ENCODE results near the gene AP2S1. TPM values are rescaled to one million over a fixed set of nuclear protein-coding genes. Genes with fewer than 3 reads are reported as not detected.
A peak's percentile ranks its signal among the peaks of the same experiment; 100 is the strongest.
"Not testable (repeated sequence)": the region's sequence is repeated elsewhere in the genome, so short reads cannot be mapped to it uniquely, and the experiment has no call there.

Gene AP2S1
- total RNA-seq: 100 and 112 TPM in 2 replicates

DNA sequence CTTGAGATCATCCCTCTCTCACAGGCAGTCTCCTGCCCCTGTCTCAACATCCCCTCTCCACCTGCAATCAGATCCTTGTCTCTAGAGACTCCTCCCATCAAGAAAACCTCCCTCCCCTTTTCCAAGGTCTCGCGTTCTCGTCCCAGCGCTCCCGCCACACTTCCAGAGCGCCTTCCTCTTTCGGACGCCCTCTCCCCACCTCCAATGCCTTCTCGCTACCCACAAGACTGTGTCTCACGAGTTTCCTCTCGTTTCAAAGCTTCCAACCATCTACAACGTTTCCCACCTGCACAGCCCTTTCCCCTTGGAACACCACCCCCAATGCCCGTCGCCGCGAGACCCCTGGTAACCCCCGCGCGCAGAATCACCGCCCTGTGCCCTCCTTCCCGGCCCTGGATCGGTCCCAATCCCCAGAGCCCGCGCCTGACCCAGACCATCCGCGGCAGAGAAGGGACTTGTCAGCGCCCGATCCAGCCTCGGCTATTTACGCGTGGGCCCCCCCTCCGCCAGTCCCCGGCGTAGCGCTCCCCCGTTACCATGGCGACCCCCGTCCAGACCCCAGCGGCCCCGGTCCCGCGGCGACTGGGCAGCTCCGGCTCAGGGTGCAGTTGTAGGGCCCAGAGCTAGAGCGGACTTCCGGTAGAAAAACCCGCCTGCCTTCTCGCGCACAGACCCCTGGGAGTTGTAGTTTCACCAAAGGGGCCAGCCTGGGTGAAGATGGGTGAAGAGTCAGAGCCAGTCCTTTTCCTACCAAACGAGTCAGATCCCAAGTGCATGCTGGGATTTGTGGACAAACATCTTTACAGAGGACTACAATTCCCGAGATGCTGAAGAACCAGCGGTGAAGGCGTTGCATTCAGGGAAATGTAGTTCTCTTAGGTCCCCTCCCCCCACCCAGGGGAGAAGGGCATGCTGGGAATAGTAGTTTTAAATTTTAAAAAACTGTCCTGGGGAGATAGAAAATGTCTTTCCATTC is at the start of gene AP2S1:
TSS of gene AP2S1 (minus strand) at position 619 of the 976 bp plus-strand sequence. CDS start at position 539, 80 bp downstream.
- intact Hi-C loops (cut with micrococcal nuclease): loop anchor here (1.0 kb wide), 1 partner anchor 10 kb away; the partner anchor contains the start of gene ARHGAP35
- Mint-ChIP-seq H3K4me1 (peaks cover 18% of the 10 kb centered on the region), H3K27ac (peak within 1 kb of the TSS; percentile 74)

DNA sequence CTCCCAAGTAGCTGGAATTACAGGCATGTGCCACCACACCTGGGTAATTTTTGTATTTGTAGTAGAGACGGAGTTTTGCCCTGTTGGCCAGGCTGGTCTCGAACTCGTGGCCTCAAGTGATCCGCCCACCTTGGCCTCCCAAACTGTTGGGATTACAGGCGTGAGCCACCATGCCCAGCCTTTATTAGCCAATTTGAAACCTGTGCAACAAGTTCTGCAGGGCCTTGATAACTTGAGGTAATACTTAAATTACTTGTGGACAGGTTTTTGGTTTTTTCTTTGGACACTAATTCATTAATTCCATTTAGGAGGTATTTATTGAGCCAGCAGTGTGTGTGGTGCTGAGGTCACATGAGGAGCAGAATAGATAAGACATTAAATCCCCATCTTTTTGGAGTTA is 49.7 kb upstream of the AP2S1 start:
- no peak overlapping the region for H3K27ac Mint-ChIP-seq
- H3K27me3 Mint-ChIP-seq: no peaks in the 10 kb centered on the region
- H3K4me3 Mint-ChIP-seq: no peak overlapping the region
- peaks cover 13% of the 10 kb centered on the region for H3K4me1 Mint-ChIP-seq
- no peak for DNase-seq
- H3K9me3 Mint-ChIP-seq: no peaks in the 10 kb centered on the region
- H3K36me3 Mint-ChIP-seq (ENCODE audit: low read depth): peaks cover 3% of the 10 kb centered on the region
- intact Hi-C loops (cut with micrococcal nuclease): no loop called here

More for the DNA sequence above, at the start of gene AP2S1:
- Mint-ChIP-seq H3K4me3 (peak within 1 kb of the TSS; percentile 90), H3K36me3 (ENCODE audit: low read depth) (peaks cover 9% of the 10 kb centered on the region), H3K27me3 (no peaks in the 10 kb centered on the region), H3K9me3 (no peaks in the 10 kb centered on the region)
- DNase-seq: peak; percentile 98

DNA sequence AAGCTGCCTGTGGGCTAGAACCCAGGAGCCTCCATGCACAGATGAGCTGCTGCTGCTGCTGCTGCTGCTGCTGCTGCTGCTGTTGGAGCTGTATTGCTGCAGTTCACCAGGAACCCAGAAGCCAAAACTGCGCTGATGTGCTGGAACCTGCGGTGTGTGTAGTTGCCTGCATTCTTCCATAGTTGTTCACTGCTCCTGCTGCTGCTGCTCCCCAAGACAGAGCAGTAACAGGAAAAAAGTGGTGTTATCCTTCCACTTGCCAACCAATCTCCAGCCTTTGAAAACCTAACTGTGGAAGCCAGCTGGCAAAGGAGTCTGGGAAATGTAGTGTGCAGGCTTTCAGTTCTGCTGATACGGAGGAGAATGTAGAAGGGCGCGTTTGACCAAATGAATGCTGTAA is 48.1 kb upstream of the AP2S1 start:
- H3K36me3 Mint-ChIP-seq (ENCODE audit: low read depth): peaks cover 3% of the 10 kb centered on the region
- H3K4me1 Mint-ChIP-seq: peaks cover 10% of the 10 kb centered on the region
- H3K4me3 Mint-ChIP-seq: no peak overlapping the region
- intact Hi-C loops (cut with micrococcal nuclease): no loop called here
- H3K27me3 Mint-ChIP-seq: no peaks in the 10 kb centered on the region
- H3K27ac Mint-ChIP-seq: no peak overlapping the region
- no peaks in the 10 kb centered on the region for H3K9me3 Mint-ChIP-seq
- DNase-seq: no peak

DNA sequence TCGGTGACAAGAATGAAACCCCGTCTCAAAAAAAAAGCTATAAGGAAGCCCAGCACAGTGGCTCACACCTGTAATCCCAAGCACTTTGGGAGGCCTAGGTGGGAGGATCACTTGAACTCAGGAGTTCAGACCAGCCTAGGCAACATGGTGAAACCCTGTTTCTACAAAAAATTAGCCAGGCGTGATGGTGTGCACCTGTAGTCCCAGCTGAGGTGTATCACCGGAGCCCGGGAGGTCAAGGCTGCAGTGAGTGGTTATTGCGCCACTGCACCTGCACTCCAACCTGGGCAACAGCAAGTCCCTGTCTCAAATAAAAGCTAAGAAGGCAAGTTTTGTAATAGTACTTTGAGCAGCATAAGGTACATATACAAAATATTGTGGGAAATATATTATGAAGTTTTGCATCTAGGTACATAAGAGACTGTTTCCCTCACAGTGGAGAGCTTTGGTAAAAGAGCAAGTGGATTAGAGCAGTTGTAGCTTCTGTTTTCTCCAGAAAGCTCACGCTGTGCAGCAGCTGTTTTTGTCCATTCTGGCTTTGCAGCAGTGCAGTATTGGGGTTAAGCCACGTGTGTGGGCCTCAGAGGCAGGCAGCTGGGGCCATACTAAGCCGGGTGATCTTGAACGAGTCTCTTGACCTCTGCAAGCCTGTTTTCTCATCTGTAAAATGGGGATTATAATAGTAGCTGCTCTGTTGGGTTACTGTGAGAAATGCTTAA is 45.6 kb upstream of the AP2S1 start:
- Mint-ChIP-seq H3K4me3 (no peak overlapping the region), H3K27me3 (no peaks in the 10 kb centered on the region), H3K36me3 (ENCODE audit: low read depth) (peaks cover 3% of the 10 kb centered on the region), H3K9me3 (no peaks in the 10 kb centered on the region), H3K27ac (no peak overlapping the region), H3K4me1 (peaks cover 6% of the 10 kb centered on the region)
- intact Hi-C loops (cut with micrococcal nuclease): no loop called here
- DNase-seq: no peak

DNA sequence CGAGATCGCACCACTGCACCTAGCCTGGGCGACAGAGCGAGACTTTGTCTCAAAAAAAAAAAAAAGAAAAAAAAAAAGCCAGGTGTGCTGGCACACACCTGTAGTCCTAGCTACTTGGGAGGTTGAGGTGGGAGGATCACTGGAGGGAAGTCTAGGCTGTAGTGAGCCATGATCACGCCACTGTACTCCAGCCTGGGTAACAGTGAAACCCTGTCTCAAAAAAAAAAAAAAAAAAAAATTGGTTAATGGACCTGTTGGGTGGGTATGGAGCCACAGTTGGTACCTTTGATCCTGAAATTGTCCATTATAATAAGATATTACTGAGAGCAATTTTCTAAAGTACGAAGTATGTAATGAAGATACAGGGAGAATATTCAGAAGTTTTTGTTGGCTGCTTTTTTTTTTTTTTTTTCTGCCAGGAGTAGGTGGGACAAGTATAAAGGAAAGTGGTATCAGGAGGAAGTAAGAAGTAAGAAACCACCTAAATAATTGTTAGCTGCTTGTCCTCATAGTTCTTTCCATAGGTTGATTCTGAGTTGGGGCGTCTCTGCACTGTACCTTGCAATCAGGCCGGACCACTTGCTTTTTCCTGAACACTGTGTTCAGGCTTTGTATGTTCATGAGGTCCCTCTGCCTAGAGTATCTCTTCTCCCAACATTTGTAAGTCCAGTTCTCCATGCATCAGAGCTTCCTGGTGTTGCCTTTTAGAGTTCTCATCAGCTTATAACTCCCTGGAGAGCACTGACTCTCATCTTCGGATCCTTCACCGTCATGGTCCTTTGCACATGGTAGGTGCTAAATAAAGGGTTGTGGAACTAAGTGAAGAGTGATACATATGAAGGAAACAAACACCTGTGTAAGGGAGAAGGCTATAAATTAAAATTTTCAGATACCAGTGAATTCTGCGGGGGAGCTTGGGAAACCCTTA is 41.9 kb upstream of the AP2S1 start:
- no peak for DNase-seq
- H3K4me1 Mint-ChIP-seq: peaks cover 12% of the 10 kb centered on the region
- H3K27ac Mint-ChIP-seq: no peak overlapping the region
- H3K36me3 Mint-ChIP-seq (ENCODE audit: low read depth): peaks cover 1% of the 10 kb centered on the region
- no peaks in the 10 kb centered on the region for H3K9me3 Mint-ChIP-seq
- intact Hi-C loops (cut with micrococcal nuclease): no loop called here
- no peaks in the 10 kb centered on the region for H3K27me3 Mint-ChIP-seq
- H3K4me3 Mint-ChIP-seq: no peak overlapping the region

DNA sequence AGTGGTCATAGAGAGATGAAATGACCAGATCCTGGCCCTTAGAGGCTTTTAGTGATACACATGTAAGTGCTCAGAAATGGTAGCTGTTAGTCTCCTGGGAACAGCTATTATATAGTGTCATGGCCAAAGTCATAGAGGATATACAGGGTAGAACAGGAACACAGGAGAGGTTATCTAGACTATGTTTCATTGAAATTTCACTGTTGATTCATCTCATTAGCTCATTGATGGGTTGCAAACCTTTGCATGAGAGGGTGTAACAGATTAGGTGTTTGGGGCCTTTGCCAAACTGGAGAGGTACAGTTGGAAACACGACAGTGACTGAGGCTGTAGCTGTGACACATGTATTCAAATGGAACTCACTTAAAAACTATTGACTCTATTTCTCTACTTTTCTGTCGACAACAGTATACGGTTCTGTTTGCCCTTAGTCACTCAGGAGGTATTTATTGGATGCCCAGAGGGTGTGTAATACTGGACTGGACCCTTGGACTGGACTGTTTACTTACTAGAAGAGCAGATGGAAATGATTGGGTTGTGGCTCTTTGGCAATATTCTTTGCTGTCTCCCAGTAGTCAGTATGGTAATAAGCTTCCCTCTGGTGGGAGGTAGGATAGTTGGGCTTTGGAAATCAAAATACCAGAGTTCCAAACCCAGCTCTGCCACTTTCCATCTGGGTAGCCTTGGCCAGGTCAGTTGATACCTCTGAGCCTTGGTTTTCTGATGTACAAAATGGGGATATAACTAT is 40.0 kb upstream of the AP2S1 start:
- Mint-ChIP-seq H3K4me3 (no peak overlapping the region), H3K36me3 (ENCODE audit: low read depth) (peaks cover 1% of the 10 kb centered on the region), H3K9me3 (no peaks in the 10 kb centered on the region)

DNA sequence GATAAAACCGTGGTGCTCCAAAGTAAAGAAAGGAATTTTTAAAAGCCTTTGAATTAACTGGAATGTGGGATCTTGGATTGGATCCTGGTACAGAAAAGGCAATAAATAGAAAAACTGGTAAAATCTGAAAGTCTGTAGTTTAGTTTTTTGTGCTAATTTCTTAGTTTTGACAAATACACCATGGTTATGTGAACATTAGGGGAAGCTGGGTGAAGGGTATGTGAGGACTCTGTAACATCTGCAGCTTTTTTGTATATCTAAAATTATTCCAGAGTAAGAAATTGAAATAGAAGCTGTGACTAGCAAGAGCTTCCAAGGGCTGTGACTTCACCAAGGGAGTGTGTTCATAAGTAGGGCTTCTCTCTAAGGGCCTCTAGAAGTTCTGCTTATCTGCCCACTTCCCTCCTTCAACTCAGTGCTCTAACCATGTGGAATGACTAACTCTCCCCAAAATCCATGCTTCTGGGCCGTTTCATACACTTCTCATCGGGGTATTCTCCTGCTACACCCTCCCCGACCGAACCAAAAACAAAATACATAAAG is 36.7 kb upstream of the AP2S1 start:
- no peak overlapping the region for H3K27ac Mint-ChIP-seq

More for the DNA sequence above, 40.0 kb upstream of the AP2S1 start:
- no peak for DNase-seq
- H3K27ac Mint-ChIP-seq: no peak overlapping the region
- intact Hi-C loops (cut with micrococcal nuclease): no loop called here
- H3K27me3 Mint-ChIP-seq: no peaks in the 10 kb centered on the region
- H3K4me1 Mint-ChIP-seq: peaks cover 19% of the 10 kb centered on the region

DNA sequence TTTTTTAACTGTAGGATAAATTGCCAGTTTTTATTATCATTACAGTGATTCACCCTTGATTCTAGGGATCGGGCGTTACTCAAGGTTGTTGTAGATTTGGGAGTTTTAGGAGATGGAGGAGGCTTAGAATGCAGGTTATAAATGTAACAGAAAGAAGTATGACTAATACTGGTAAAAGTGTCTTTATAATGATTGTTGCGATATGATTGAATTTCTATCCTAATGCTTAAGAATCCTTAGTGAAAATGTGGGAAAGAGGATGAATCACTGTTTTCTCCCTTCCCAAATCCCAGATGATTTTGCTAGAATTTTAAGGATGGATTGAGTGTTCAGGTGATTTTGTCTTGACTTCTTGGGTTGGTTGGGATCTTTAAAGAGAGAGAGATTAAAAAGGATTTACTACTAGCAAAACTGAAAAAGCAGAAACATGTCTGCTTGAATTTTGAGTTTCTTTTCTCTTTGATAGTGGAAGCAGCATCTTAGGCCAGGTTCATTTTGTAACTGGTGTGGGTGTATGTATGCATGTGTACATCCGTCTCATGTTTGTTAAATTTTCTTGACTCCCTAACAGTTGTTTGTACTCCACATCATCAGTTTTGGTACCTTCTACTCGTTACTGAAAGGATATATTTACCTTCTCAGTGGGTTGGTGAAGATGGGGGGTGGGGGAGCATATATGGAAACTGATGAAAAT is 36.0 kb upstream of the AP2S1 start:
- intact Hi-C loops (cut with micrococcal nuclease): no loop called here
- Mint-ChIP-seq H3K27ac (peak overlapping the region; percentile 28), H3K27me3 (no peaks in the 10 kb centered on the region)

More for the DNA sequence above, 36.7 kb upstream of the AP2S1 start:
- H3K27me3 Mint-ChIP-seq: no peaks in the 10 kb centered on the region
- peaks cover 14% of the 10 kb centered on the region for H3K4me1 Mint-ChIP-seq
- intact Hi-C loops (cut with micrococcal nuclease): no loop called here
- DNase-seq: no peak
- no peaks in the 10 kb centered on the region for H3K9me3 Mint-ChIP-seq
- H3K4me3 Mint-ChIP-seq: no peak overlapping the region
- peaks cover 1% of the 10 kb centered on the region for H3K36me3 Mint-ChIP-seq (ENCODE audit: low read depth)

DNA sequence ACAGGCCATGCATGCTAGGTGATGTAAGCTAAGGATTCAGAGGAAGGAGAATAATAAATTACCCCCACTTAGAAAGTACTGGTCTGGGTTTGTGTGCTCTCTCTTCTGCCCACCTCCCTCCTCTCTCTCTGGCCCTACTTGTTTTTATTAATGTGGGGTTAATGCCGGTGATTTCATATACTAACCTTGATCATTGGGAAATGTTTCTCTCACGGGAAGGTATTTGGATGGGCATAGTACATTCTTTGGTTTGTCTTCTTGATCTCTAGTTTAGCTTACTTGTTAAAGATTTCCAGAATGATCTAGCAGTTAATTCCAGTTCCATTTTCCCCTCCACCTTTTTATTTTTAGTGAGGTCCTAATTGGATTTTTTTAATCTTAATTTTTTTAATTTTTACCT is 34.8 kb upstream of the AP2S1 start:
- Mint-ChIP-seq H3K36me3 (ENCODE audit: low read depth) (no peaks in the 10 kb centered on the region), H3K4me3 (no peak overlapping the region), H3K27ac (no peak overlapping the region), H3K9me3 (no peaks in the 10 kb centered on the region), H3K4me1 (peaks cover 12% of the 10 kb centered on the region), H3K27me3 (no peaks in the 10 kb centered on the region)
- intact Hi-C loops (cut with micrococcal nuclease): no loop called here
- DNase-seq: no peak

More for the DNA sequence above, 36.0 kb upstream of the AP2S1 start:
- H3K4me3 Mint-ChIP-seq: no peak overlapping the region
- no peak for DNase-seq
- peaks cover 14% of the 10 kb centered on the region for H3K4me1 Mint-ChIP-seq
- peaks cover 1% of the 10 kb centered on the region for H3K36me3 Mint-ChIP-seq (ENCODE audit: low read depth)
- H3K9me3 Mint-ChIP-seq: no peaks in the 10 kb centered on the region

DNA sequence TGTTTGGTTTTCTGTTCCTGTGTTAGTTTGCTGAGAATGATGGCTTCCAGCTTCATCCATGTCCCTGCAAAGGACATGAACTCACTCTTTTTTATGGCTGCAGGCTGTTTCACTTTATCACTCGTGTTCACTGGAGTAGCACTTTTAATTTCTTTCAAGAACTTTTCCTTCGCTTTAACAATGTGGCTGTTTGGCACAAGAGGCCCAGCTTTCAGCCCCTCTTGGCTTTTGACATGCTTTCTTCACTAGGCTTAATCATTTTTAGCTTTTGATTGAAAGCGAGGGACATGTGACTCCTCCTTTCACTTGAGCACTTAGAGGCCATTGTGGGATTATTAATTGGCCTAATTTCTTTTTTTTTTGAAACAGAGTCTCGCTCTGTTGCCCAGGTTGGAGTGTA is 32.1 kb upstream of the AP2S1 start:
- intact Hi-C loops (cut with micrococcal nuclease); H3K4me3 Mint-ChIP-seq; DNase-seq; H3K36me3 Mint-ChIP-seq (ENCODE audit: low read depth); H3K27ac Mint-ChIP-seq; H3K9me3 Mint-ChIP-seq; H3K27me3 Mint-ChIP-seq: not testable (repeated sequence)
- H3K4me1 Mint-ChIP-seq: peaks cover 12% of the 10 kb centered on the region

DNA sequence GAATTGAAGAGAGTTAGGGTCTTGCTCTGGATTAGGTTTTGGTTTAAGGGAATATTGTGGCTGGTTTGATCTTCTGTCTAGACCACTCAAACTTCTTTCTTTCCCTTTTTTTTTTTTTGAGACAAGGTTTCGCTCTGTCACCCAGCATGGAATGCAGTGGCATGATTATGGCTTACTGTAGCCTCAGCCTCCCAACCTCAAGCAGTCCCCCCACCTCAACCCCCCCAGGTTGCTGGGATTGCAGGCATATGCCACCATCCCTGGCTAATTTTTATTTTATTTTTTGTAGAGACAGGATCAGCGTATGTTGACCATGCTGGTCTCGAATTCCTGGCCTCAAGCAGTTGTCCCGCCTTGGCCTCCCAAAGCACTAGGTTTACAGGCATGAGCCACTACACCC is 31.4 kb upstream of the AP2S1 start:
- peaks cover 9% of the 10 kb centered on the region for H3K4me1 Mint-ChIP-seq
- H3K27ac Mint-ChIP-seq: no peak overlapping the region
- no peak for DNase-seq
- H3K36me3 Mint-ChIP-seq (ENCODE audit: low read depth): peaks cover 1% of the 10 kb centered on the region
- no peaks in the 10 kb centered on the region for H3K27me3 Mint-ChIP-seq
- intact Hi-C loops (cut with micrococcal nuclease): no loop called here
- H3K4me3 Mint-ChIP-seq: no peak overlapping the region
- no peaks in the 10 kb centered on the region for H3K9me3 Mint-ChIP-seq

DNA sequence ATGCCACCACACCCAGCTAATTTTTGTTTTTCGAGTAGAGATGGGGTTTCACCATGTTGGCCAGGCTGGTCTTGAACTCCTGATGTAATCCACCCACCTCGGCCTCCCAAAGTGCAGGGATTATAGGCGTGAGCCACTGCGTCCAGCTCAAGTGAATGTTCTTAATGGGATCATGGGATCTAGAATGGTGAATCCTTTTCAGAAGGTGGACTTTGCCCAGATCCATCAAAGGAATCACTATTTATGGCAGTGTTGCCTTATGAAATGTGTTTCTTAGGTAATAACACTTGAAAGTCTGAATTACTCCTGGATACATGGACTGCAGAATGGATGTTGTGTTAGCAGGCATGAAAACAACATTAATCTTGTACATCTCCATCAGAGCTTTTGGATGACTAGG is 30.4 kb upstream of the AP2S1 start:
- H3K27me3 Mint-ChIP-seq: no peaks in the 10 kb centered on the region
- DNase-seq: no peak
- intact Hi-C loops (cut with micrococcal nuclease): no loop called here
- no peaks in the 10 kb centered on the region for H3K9me3 Mint-ChIP-seq
- peaks cover 1% of the 10 kb centered on the region for H3K36me3 Mint-ChIP-seq (ENCODE audit: low read depth)
- H3K4me3 Mint-ChIP-seq: no peak overlapping the region
- no peak overlapping the region for H3K27ac Mint-ChIP-seq
- H3K4me1 Mint-ChIP-seq: peaks cover 4% of the 10 kb centered on the region
